GM21381 (cell line): ENCODE data around the gene RIPPLY3.

Experiments
- ATAC-seq: cut with Tn5 transposase; IDR thresholded peaks from one replicate; pipeline ENCODE4 v1.9.1; 2021; ENCODE audit warnings: mild to moderate bottlenecking, moderate library complexity; ENCODE audit not compliant: unreplicated experiment

RIPPLY3 gene

DNA sequence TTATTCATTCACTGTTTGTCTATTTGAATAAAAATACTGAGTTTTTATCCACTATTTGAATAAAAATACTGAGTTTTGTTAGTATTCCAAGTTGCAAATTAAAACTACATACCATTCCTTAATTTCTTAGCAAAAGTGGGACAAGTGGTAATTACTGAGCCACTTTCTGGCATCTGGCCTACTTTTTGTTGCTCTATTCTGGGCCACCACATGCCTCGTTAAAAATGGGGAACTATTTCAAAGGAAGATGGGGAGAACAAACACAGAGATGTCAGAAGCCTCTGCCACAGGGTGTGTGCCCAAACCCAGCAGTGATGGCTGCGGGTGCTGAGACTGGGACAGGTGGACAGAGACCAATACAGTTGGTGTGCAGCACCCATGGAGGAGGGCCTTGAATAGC lies 51.8 kb downstream of the RIPPLY3 start:
- no peak for ATAC-seq

GRCh38 chr21:37059181-37059580 lies 52.7 kb downstream of the RIPPLY3 start:
- ATAC-seq = no peak

- ATAC-seq = no peak
Observed at GRCh38 chr21:37060296-37060695, 53.8 kb downstream of the RIPPLY3 start.

DNA sequence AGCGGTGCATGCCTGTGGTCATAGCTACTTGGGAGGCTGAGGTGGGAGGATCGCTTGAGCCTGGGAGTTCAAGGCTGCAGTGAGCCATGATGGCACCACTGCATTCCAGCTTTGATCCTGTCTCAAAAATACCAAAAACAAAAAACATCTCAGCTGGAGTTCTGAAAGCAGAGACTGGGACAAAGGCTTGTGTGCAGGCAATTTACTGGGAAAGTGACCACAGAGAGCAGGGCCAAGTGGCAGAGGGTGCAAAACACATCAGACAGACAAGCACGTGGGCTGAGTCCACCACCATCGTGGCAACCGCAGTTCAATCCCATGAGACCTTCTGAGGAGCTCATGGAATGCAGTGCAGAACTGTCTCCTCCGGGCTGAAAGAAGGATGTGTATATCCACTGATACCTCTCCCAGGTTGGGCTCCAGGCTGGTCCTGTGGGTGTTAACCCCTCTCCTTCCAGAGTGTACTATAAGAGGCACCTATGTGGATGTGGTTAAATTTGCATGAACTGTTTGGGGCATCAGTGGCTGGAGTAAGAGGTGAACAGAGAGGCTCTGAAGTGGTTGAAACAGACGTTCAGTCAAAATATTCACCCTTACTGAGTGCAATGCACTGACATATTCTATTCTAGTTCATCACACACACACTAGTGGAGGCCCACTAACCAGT lies 55.6 kb downstream of the RIPPLY3 start:
- no peak for ATAC-seq

DNA sequence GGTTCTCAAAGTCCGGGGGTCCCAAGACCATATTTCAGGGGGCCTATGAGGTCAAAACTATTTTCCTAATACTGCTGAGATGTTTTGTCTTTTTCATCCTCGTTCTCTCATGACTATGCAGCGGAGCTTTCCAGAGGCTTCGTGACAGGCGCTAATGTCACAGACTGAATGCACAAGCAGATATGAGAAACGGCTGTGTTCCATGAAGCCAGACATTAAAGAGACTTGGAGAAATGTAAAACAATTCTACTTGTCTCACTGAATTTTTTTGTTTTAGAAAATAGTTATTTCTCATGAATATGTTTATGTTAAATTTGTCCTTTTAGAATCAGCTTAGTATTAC lies 56.1 kb downstream of the RIPPLY3 start:
- no peak for ATAC-seq

DNA sequence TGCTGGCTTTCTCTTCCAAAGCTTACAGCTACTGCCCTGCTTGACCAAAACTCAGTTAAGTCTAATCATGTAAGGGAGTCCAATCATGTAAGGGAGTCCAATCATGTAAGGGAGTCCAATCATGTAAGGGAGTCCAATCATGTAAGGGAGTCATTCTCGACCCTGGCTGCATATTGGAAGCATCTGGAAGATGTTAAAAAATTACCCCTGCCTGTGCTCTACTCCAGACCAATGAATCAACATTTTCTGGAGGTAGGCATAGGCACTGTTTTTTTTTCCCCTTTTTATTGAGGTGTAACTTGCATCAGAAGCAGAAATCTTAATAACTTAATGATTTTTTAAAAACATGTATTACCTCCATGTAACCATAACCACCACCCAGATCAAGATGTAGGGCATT lies 56.9 kb downstream of the RIPPLY3 start:
- ATAC-seq = no peak

DNA sequence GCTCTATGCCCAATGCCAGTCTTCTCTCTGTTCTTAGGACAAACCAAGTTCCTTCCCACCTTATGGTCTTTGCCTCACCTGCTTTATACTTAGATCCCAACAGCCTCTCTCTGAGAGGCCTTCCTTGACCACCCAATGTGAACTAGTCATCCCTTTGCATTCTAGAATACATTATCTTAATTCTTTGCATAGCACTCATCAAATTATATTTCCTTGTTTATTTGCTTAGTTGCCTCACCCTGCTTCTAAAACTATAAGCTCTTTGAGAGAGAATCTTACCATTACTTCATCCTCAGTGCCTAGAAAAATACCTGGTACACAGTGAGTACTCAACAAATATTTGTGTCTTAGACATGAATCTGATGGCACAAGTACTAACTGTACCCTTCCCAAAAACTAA lies 58.3 kb downstream of the RIPPLY3 start:
- no peak for ATAC-seq

DNA sequence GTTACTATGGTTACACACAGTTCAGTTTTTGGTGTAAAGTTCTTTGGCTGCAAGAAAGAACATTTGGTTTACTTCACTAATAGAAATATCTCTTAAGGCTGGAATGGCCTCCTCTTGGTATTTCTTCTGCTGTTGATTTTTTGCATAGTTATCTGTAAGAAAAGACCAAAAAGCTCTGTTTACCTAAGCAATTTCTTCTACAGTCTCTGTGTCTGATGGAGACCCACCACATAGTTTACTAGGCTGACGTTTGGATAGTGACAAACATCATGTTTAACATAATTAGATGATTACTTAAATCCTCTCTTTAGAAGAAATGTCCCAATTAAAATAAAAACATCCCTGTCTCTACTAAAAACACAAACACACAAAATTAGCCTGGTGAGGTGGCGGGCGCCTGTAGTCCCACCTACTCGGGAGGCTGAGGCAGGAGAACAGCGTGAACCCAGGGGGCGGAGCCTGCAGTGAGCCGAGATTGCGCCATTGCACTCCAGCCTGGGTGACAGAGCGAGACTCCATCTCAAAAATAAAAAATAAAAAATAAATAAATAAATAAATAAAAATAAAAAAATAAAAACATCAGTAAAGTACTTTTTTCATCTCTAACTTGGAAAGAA lies 59.2 kb downstream of the RIPPLY3 start:
- no peak for ATAC-seq
